GM23248 (cell line): Measurements from ENCODE around the gene AGA.

Experiments
- EZH2 ChIP-seq: fragments of 200-600 bp; sonication (generic); IDR thresholded peaks from 2 replicates; pipeline ENCODE4 v1.6.1; 2018; ENCODE audit warnings: antibody characterized with exemption, mild to moderate bottlenecking; ENCODE audit not compliant: insufficient read depth, poor library complexity, severe bottlenecking
- EZH2phosphoT487 ChIP-seq: fragments of 200-600 bp; sonication (generic); IDR thresholded peaks from 2 replicates; pipeline ENCODE4 v1.6.1; 2018; ENCODE audit warnings: antibody characterized with exemption, moderate library complexity, mild to moderate bottlenecking, low read depth; ENCODE audit not compliant: insufficient read depth

DNA sequence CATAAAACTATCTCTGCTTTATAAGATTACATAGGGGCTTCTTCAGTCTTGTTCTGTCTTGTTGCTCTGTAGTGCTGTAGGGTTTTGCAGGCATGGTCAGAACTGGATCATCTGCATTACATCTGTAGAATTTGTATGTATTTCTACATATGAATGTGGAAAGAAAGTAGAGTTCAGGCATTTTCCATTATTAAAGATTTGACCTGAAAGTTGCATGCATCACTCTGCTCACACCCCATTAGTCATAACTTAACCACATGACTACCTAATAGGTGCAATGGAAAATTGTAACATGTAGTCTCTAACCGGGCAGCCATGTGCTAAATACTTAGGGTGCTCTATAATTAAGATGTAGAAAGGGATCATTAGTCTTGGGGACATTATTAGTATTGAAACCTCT, 45.7 kb upstream of the AGA start:
- no peak for TF ChIP-seq EZH2phosphoT487
- no peak for TF ChIP-seq EZH2
